GM08714 (cell line): Measurements from ENCODE around the gene CTRB1.

Source experiments
- H3K4me3 ChIP-seq: fragments of 200-500 bp; sonication (Bioruptor generic); 2 replicates; pipeline ENCODE4 v1.5.1; 2014; ENCODE audit warnings: mild to moderate bottlenecking, low read length, inconsistent platforms
- ZNF274 ChIP-seq: IDR thresholded peaks from 2 replicates; pipeline ENCODE4 v1.6.1; 2012; ENCODE audit warnings: mild to moderate bottlenecking, low read depth, low read length

Gene CTRB1

DNA sequence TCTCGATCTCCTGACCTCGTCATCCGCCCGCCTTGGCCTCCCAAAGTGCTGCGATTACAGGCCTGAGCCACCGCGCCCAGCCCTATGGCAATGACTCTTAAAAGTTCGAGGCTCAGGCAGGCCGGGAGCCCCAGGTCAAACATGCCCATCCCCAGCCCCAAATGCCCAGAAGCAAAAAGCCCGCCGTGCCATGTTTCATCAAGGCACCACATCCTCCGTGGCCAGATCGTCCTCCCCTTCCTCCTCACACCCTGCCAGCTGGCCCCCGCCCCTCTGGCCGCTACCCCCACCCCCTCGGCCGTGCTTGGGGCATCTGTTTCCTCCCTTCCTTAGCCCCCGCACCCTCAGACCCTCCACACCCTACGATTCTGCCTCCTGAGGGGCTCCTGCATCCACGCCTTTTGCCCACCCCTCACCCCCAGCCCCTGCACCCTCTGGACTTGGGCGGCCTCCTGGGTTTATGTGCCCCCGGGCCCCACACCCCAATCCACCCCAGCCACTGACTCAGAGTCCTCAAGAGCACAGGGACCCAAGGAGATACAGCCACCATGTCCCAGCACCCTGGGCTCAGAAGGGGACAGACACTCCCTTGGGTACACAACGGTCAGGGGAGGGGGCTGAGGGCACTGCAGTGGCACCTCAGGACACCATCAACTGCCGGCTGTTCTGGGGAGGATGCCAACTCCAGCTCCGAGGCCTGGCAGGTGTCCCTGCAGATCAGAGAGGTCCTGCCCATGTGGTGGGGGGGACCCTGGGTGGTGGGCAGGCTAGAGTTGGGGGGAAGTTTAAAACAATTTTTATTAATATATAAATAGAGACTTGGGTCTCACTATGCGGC lies 7.1 kb downstream of the CTRB1 start:
- no peak overlapping the region for H3K4me3 ChIP-seq

DNA sequence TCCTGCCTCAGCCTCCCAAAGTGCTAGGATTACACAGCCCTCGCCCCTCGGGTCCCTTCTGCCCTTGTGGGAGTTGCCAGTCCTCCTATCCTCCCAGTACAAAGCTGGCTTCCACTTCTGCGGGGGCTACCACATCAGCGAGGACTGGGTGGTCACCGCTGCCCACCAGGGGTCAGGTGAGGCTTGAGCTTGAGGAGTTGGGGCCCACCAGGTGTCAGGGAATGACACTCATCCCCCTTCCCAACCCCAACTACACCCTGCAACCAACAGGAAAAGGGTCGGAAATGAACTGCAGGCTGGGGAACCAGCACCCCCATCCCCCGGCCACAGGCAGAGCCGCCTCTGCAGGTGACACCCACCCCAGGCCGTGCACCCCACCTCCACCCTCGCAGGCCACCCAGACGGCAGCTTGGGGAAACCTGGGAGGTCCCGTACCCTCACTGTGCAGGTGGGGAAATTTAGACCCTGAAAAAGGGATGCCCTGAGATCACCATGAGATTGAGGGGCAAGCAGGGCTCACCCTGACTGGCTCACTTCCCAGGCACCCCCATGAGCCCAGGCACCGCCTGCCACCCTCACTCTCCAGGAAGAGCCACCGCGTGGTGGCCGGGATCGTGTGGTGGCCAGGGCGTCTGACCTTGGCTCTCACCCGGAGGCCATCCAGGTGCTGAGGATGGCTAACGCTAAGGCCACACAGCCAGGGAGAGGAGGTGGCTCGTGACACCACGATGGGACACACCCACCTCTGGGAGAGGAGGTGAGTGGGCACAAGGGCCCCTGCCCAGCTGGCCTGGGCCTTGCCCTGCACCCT lies 8.0 kb downstream of the CTRB1 start:
- no peak overlapping the region for H3K4me3 ChIP-seq
- no peak for TF ChIP-seq ZNF274

More for the DNA sequence above, 7.1 kb downstream of the CTRB1 start:
- TF ChIP-seq ZNF274, result no peak

DNA sequence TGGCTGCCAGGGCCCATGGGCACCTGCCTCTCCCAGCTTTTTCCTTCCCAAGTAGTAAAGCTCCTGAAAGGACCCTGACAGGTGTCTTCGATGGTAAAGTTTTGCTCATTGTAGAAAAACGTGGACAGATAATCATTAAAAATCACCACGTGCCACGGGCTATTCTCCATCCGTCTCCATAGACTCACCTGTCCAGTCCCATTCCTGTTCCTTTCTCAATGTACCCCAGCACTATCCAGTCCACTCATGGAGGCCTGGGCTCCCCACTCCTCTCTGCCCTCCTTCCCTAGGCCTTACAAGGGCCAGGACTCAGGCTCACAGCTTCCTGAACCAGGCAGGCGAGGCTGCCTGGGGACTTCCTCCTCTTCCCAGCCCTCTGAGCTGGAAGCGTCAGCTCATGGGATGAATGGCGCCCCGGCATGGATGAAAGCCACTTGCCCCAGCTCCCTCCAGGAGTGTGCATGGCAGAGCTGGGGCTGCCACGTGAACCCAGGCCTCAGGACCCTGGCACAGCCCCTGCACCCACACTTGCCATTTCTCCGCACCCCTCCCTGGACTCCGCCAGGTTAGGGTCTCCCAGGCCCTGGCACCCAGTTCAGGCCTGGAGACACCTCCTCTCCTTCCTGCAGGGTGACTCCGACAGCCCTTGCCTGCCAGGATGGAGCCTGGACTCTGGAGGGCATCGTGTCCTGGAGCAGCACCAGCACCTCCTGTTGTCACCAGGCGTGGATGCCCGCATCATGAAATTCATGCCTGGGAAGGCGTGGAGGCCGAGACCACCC lies 8.8 kb downstream of the CTRB1 start:
- TF ChIP-seq ZNF274, result no peak
- H3K4me3 ChIP-seq, result no peak overlapping the region

DNA sequence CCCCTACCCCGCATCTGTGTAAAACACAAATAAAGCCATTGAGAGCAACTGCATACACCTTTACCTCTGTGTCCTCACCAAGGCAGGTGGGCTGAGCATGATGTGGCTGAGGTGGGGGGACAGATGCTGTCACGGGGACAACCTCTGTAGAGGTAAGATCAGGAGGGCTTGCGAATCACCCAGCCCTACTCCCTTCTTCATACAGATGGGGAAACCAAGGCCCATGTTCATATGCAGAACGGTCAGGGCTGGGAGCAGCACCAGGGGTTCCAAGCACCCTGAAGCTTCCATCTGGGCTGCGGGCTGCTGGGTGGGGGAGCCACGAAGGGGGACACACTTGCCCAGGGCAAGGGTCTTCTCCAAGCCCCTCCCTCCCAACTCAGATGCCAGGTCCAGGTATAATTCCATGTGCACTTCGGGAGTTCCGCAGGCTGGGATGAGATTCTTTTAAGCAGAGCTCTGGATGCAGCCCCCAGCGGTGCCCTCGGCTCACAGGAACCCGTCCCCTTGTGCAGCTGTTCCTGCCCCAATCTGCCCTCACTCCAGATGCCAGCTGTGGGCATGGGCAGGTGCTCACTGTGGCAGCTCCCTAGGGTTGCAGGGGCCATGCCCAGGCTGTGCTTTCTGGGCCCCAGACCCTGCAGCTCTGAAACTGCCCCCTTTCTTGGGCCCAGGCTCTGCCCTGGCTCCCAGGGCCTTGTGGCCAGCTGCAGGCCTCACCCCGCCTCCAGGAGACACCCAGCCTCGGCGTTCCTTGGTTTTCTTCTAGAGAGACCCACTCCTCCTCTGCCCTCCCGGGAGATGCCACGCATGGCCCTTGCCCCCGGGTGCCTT lies 9.6 kb downstream of the CTRB1 start:
- H3K4me3 ChIP-seq, result no peak overlapping the region
- no peak for TF ChIP-seq ZNF274

DNA sequence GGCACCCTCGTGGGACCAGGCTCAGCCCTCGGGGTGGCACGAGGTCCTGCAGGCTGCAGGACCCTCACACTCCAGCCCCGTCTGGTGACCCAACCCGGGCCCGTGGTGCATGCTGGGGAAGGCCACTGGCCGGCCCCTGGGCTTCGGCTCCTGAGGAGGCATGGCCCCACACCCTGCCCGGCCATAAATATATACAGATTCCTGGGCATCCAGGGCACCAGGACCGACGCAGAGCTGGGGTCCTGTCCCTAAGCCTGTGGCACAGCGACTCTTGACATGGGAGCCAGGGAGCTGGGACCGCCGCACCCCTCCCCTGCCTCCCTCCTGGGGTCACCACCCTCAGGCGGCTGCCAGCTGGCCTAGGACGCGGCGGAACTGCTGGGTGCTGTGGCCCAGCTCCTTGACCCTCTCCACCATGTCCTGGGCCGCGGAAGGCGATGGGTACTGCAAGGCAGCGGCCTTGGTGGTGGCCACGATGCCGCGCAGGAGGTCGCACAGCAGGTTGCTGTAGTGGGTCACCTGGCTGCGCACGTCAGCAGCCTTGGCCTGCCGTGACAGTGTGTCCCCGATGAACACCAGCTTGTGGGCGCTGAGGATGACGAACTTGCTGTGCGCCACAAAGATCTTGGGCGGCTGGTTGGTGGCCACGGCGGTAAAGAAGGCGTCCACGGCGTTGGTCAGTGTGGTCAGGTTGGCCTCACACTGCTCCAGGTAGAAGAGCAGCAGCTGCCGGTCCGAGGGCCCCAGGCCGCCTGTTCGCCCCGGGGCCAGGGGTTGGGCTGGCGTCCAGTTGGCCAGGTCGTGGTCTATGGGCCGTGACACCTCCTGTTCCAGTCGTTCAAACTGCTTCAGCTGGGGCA lies 10.6 kb downstream of the CTRB1 start:
- TF ChIP-seq ZNF274, result no peak
- H3K4me3 ChIP-seq, result no peak overlapping the region

DNA sequence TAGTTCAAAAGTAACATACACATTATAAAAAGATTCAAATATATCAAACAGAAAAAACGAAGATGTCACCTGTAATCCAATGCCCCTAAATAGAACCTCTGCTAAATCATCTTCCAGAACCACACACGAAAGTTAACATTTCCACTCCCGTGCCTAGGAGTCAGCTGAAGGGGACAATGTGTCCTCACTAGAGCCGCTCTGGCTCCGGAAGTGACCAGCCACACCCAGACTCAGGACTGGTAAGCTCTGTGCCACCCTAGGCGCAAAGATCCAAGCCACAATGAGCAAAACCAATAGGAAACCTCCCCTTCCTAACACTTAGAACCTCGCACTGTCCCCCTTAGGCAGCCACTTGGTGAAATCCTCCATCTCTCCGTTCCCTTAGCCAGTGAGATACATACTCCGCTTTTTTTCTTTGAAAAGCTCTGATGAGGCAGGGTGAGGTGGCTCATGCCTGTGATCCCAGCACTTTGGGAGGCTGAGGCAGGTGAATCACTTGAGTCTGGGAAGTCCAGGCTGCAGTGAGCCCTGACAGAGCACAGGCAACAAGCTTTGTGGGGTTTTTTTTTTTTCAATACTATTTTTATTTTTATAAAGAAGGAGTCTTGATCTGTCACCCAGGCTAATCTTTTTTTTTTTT lies 11.8 kb downstream of the CTRB1 start:
- TF ChIP-seq ZNF274, result no peak
- no peak overlapping the region for H3K4me3 ChIP-seq

DNA sequence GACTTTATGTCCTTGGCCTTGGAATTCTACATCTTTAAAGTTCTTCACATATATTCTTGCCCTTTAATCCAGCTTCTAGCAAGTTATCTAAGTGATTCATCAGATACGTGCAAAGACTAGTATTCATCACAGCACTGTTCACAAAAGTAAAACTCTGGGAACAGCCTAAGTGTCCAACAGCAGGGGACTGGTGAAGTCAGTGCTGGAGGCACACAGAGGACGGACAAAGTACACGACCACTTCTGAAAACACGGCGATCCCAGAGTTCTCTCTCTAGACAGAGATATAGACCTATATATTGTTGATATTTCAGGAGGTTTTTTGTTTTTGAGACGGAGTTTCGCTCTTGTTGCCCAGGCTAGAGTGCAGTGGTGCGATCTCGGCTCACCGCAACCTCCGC lies 12.8 kb downstream of the CTRB1 start:
- TF ChIP-seq ZNF274, result no peak
- H3K4me3 ChIP-seq, result no peak overlapping the region

DNA sequence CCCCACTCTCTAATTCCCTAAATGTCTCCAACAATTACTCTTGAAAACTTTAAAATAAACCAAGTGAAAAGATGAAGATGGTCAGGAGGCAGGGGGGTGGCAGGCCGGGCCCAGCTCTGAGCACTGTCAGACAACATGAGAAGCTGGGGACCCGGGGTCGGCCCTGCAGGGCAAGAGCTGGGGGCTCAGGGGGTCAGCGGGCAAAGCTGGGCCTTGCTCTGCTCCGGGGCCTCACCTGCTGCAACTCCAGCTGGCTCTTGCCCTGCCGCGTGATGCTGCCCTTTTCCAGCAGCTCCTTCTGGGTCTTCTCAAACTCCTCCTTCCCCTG lies 14.8 kb downstream of the CTRB1 start:
- TF ChIP-seq ZNF274, result no peak
- H3K4me3 ChIP-seq, result no peak overlapping the region

DNA sequence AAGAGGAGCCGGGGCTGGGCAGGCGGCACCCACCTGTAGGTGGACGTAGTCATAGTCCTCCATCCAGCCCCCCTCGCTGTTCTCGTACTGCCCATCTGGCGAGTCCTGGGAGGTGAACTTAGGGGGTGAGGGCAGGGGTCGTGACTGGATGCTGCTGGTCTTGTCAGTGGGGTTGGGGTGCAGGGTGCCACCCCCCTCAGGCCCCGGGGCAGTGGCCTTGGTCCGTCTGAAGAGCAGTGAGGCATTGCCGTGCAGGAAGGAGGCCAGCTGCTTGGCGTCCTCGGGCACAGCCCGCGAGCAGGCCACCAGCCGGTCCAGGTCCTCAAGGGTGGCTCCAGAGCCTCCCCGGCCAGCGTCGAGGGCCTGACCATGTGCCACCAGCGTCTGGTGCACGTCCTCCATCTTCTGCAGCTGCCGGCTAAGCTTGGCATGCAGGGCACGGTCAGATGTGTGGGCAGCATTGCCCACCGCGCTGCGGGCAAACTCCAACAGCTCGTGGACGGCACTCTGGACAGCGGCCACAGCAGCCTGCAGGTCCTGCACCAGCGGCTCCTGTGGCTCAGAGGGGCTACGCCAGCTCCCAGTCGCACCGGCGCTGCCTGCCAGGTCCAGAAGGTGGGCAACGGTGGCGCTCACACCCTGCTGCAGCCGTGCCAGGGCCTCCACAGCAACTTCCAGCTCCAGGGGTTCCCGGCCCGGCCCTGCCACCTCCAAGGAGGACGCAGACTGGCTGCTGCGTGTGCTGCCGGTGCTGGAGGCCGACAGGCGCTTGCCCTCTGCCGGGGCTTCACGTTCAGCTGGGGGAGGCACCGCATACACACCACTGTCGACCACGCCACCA lies 16.3 kb downstream of the CTRB1 start:
- TF ChIP-seq ZNF274, result no peak
- no peak overlapping the region for H3K4me3 ChIP-seq

DNA sequence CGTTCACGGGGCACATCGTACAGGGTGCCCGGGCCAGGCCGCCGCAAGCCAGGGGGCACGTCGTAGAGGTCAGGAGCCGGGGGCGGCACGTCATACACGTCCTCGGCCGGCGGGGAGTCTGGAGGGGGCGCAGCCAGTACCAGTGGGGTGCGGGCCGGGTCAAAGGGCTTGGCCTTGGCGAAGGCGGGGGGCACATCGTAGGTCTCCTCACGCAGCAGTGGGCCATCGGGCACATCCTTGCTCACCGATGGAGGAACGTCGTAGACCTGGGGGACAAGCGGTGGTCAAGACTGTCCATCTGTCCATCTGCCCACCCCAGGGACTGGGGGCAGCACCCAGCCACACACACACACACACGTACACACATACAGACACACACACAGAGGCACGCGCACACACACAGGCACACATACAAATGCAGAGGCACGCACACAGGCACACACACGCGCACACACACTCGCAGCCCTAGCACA lies 17.0 kb downstream of the CTRB1 start:
- TF ChIP-seq ZNF274, result no peak
- H3K4me3 ChIP-seq, result no peak overlapping the region

DNA sequence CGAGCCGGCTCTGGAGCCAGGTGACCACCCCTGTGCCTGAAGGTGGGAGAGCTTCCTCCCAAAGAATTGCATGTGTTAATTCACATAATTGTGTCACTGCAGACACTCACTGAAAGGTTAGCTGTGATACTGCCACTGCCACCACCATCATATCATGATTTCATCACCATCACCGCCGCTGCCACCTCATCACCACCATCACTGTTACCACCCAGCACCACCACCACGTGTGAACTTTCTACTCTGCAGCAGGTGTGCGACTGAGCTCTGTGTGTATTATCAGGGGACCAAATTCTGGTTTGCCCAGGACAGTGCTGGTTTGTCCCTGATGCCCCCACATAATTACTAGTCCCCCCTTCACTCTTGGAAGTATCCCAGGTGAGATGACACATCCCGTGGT lies 17.4 kb downstream of the CTRB1 start:
- no peak for TF ChIP-seq ZNF274
- H3K4me3 ChIP-seq, result no peak overlapping the region
